H9 (cell line): Measurements from ENCODE around the gene DUSP1. TPM values are rescaled to one million over a fixed set of nuclear protein-coding genes. Genes with fewer than 3 reads are reported as not detected.

Experiments used
- DNase-seq: peaks from one replicate; pipeline ENCODE4 v3.0.0-alpha.2; 2017
- H2AFZ ChIP-seq: one replicate; pipeline ENCODE4 v1.6.1; 2013; ENCODE audit warnings: mild to moderate bottlenecking, low read length, control low read depth, moderate library complexity
- H2AK5ac ChIP-seq: 2 replicates; pipeline ENCODE4 v1.6.1; 2013; ENCODE audit warnings: low read length, control low read depth, mixed read lengths; ENCODE audit not compliant: insufficient read length
- H2BK120ac ChIP-seq: one replicate; pipeline ENCODE4 v1.6.1; 2013; ENCODE audit warnings: low read depth, mild to moderate bottlenecking, low read length, control low read depth, inconsistent platforms; ENCODE audit not compliant: poor library complexity, severe bottlenecking
- H2BK12ac ChIP-seq: 2 replicates; pipeline ENCODE4 v1.6.1; 2013; ENCODE audit warnings: low read length, control low read depth, mixed read lengths, low read depth; ENCODE audit not compliant: insufficient read length
- H2BK15ac ChIP-seq: 2 replicates; pipeline ENCODE4 v1.6.1; 2013; ENCODE audit warnings: low read depth, low read length, control low read depth
- H2BK20ac ChIP-seq: one replicate; pipeline ENCODE4 v1.6.1; 2013; ENCODE audit warnings: low read depth, mild to moderate bottlenecking, low read length, control low read depth, inconsistent platforms; ENCODE audit not compliant: poor library complexity, severe bottlenecking
- H2BK5ac ChIP-seq: 2 replicates; pipeline ENCODE4 v1.6.1; 2013; ENCODE audit warnings: low read length, control low read depth, mixed read lengths; ENCODE audit not compliant: insufficient read length
- H3K14ac ChIP-seq: 2 replicates; pipeline ENCODE4 v1.6.1; 2013; ENCODE audit warnings: low read length, control low read depth; ENCODE audit not compliant: insufficient read depth
- H3K18ac ChIP-seq: 2 replicates; pipeline ENCODE4 v1.6.1; 2013; ENCODE audit warnings: low read depth, mild to moderate bottlenecking, mixed read lengths, low read length, control low read depth; ENCODE audit not compliant: insufficient read length
- H3K23ac ChIP-seq: 2 replicates; pipeline ENCODE4 v1.6.1; 2013; ENCODE audit warnings: low read length, control low read depth, mixed read lengths, low read depth; ENCODE audit not compliant: insufficient read length
- H3K23me2 ChIP-seq: 2 replicates; pipeline ENCODE4 v1.6.1; 2013; ENCODE audit warnings: low read depth, mild to moderate bottlenecking, mixed read lengths, low read length, control low read depth; ENCODE audit not compliant: insufficient read length, poor library complexity, severe bottlenecking
- H3K27ac ChIP-seq: 2 replicates; pipeline ENCODE4 v1.5.1; 2013; ENCODE audit warnings: low read length, control low read depth, mixed read lengths, low read depth; ENCODE audit not compliant: insufficient read length
- H3K27me3 ChIP-seq: 2 replicates; pipeline ENCODE4 v1.6.1; 2013; ENCODE audit warnings: low read length, control low read depth, inconsistent platforms; ENCODE audit not compliant: insufficient read depth
- H3K4ac ChIP-seq: 2 replicates; pipeline ENCODE4 v1.6.1; 2013; ENCODE audit warnings: low read depth, mild to moderate bottlenecking, control low read depth, inconsistent platforms, low read length, moderate library complexity
- H3K4me1 ChIP-seq: 2 replicates; pipeline ENCODE4 v1.6.1; 2013; ENCODE audit warnings: low read length, control low read depth, inconsistent platforms; ENCODE audit not compliant: insufficient read depth
- H3K4me2 ChIP-seq: 2 replicates; pipeline ENCODE4 v1.6.1; 2013; ENCODE audit warnings: low read length, control low read depth, mixed read lengths; ENCODE audit not compliant: insufficient read length, insufficient read depth
- H3K56ac ChIP-seq: 2 replicates; pipeline ENCODE4 v1.6.1; 2013; ENCODE audit warnings: low read depth, mild to moderate bottlenecking, mixed read lengths, low read length, control low read depth; ENCODE audit not compliant: insufficient read length
- H3K79me1 ChIP-seq: 2 replicates; pipeline ENCODE4 v1.6.1; 2013; ENCODE audit warnings: low read depth, mild to moderate bottlenecking, moderate library complexity, low read length, control low read depth, inconsistent platforms; ENCODE audit not compliant: insufficient read depth, poor library complexity, severe bottlenecking
- H3K79me2 ChIP-seq: 2 replicates; pipeline ENCODE4 v1.6.1; 2013; ENCODE audit warnings: low read length, control low read depth, inconsistent platforms; ENCODE audit not compliant: insufficient read depth
- H3K9ac ChIP-seq: 2 replicates; pipeline ENCODE4 v1.6.1; 2013; ENCODE audit warnings: low read length, control low read depth, mixed read lengths; ENCODE audit not compliant: insufficient read length; ENCODE audit errors: extremely low read depth
- H3K9me3 ChIP-seq: one replicate; pipeline ENCODE4 v1.6.1; 2013; ENCODE audit warnings: low read depth, low read length, inconsistent platforms; ENCODE audit not compliant: control insufficient read depth
- H3T11ph ChIP-seq: one replicate; pipeline ENCODE4 v1.6.1; 2013; ENCODE audit warnings: mild to moderate bottlenecking, low read length, control low read depth, inconsistent platforms
- H4K20me1 ChIP-seq: one replicate; pipeline ENCODE4 v1.6.1; 2013; ENCODE audit not compliant: control insufficient read depth, insufficient read length, insufficient read depth
- H4K5ac ChIP-seq: 2 replicates; pipeline ENCODE4 v1.6.1; 2013; ENCODE audit warnings: low read depth, mild to moderate bottlenecking, mixed read lengths, low read length, control low read depth; ENCODE audit not compliant: insufficient read length
- H4K8ac ChIP-seq: replicated peaks from 2 replicates; pipeline ENCODE4 v1.6.1; 2013; ENCODE audit warnings: low read length, control low read depth, mixed read lengths, low read depth; ENCODE audit not compliant: insufficient read length
- H4K91ac ChIP-seq: 2 replicates; pipeline ENCODE4 v1.6.1; 2013; ENCODE audit warnings: low read depth, mild to moderate bottlenecking, moderate library complexity, mixed read lengths, low read length, control low read depth; ENCODE audit not compliant: insufficient read length
- H3K27ac Mint-ChIP-seq, 3 experiments: 2 replicates in 2 of 3; 3 replicates in 1 of 3; pipeline ENCODE4 v1.8.0; 2020 to 2021; ENCODE audit warnings: mixed read lengths in 3 of 3, mild to moderate bottlenecking in 1 of 3, moderate library complexity in 1 of 3
- H3K27me3 Mint-ChIP-seq: 2 replicates; pipeline ENCODE4 v1.8.0; 2021; ENCODE audit warnings: low read depth, mild to moderate bottlenecking, moderate library complexity, mixed read lengths
- H3K36me3 Mint-ChIP-seq, 3 experiments: 2 replicates in 2 of 3; 3 replicates in 1 of 3; pipeline ENCODE4 v1.8.0; 2020 to 2021; ENCODE audit warnings: low read depth in 3 of 3, mixed read lengths in 3 of 3; ENCODE audit not compliant: insufficient read depth in 1 of 3
- H3K4me1 Mint-ChIP-seq, 2 experiments: 2 replicates each; pipeline ENCODE4 v1.8.0; 2020; ENCODE audit warnings: mixed read lengths in 2 of 2
- H3K4me3 Mint-ChIP-seq, 2 experiments: 2 replicates in 1 of 2; 3 replicates in 1 of 2; pipeline ENCODE4 v1.8.0; 2020 to 2021; ENCODE audit warnings: mild to moderate bottlenecking in 2 of 2, mixed read lengths in 2 of 2, moderate library complexity in 1 of 2
- H3K9me3 Mint-ChIP-seq, 2 experiments: 2 replicates in 1 of 2; 3 replicates in 1 of 2; pipeline ENCODE4 v1.8.0; 2020; ENCODE audit warnings: mild to moderate bottlenecking in 2 of 2, mixed read lengths in 2 of 2, moderate library complexity in 1 of 2
- CTCF ChIP-seq: fragments of 200-600 bp; sonication (generic); conservative IDR thresholded peaks from 3 replicates; pipeline ENCODE4 v1.8.0; 2021; ENCODE audit warnings: antibody characterized with exemption, mild to moderate bottlenecking
- WGBS: extraction: QIAGEN DNeasy Blood & Tissue Kit; methylation state at CpG from one replicate; pipeline ENCODE4 v1.1.7; 2013; ENCODE audit warnings: missing lambda C conversion rate, low lambda C conversion rate, mixed read lengths; ENCODE audit not compliant: insufficient read length; ENCODE audit errors: extremely low coverage; 5-methylcytosine and 5-hydroxymethylcytosine counted together
- total RNA-seq: library from RNA; stranded (reverse); gene quantifications from 2 replicates; pipeline ENCODE4 v1.2.1, GENCODE V29; 2021

The DUSP1 gene
- total RNA-seq, 1 experiment from 2014 or later = 10.9 TPM

GRCh38 chr5:172771439-172772111 lies 580 bp upstream of the DUSP1 start:
- Histone ChIP-seq H3K4ac (no peak overlapping the region; the same call in 1 of the 2 replicates), H3K27ac (no peak overlapping the region), H3K56ac (no peak overlapping the region), H2BK12ac (peak overlapping the region; percentile 31), H2BK120ac (no peak overlapping the region), H4K8ac (no peak overlapping the region), H3K9me3 (no peaks in the 10 kb centered on the region), H4K5ac (no peak overlapping the region), H4K91ac (no peak overlapping the region), H2BK5ac (no peak overlapping the region), H3K27me3 (peaks cover 2% of the 10 kb centered on the region; the same call in 1 of the 2 replicates), H3K4me1 (no peaks in the 10 kb centered on the region), H3K79me2 (no peaks in the 10 kb centered on the region), H3K23me2 (peaks cover 13% of the 10 kb centered on the region), H3T11ph (no peak overlapping the region), H2AFZ (no peak overlapping the region), H3K14ac (peak overlapping the region; percentile 94), H3K23ac (no peak overlapping the region), H2BK20ac (peak overlapping the region; percentile 13), H3K9ac (peak overlapping the region; percentile 52), H4K20me1 (no peaks in the 10 kb centered on the region), H2AK5ac (no peak overlapping the region), H2BK15ac (no peak overlapping the region; the same call in 1 of the 2 replicates), H3K4me2 (peak overlapping the region; percentile 63), H3K18ac (peak overlapping the region; percentile 96), H3K79me1 (no peaks in the 10 kb centered on the region)
- TF ChIP-seq CTCF = no peak
- Mint-ChIP-seq H3K27me3 (peaks cover 35% of the 10 kb centered on the region), H3K9me3 (no peaks in the 10 kb centered on the region; a peak in 1 of 5 replicates), H3K4me3 (peak overlapping the region; percentile 84 to 86), H3K4me1 (peaks cover 16 to 28% of the 10 kb centered on the region in 2 experiments), H3K27ac (peak overlapping the region in 2 of 3 experiments; percentile 89 to 96; a peak in 5 of 7 replicates), H3K36me3 (peaks cover 11 to 25% (median 23%) of the 10 kb centered on the region in 3 experiments)
- no CpG with 5 or more reads among the region's 40 CpGs for WGBS
- no peak for DNase-seq
